MG63 (cell line): ENCODE results near the gene ELAVL1. TPM values are rescaled to one million over a fixed set of nuclear protein-coding genes. Genes with fewer than 3 reads are reported as not detected.
"Not testable (repeated sequence)": the region's sequence is repeated elsewhere in the genome, so short reads cannot be mapped to it uniquely, and the experiment has no call there.

Source experiments
- DNase-seq: peaks from one replicate; pipeline ENCODE4 v3.0.0-alpha.2; 2020
- H3K27me3 ChIP-seq: fragments of 250-450 bp; sonication (Bioruptor Pico); 2 replicates; pipeline ENCODE4 v1.5.1; 2020; ENCODE audit warnings: mild to moderate bottlenecking, moderate library complexity
- H3K36me3 ChIP-seq: fragments of 250-450 bp; sonication (Bioruptor Pico); 2 replicates; pipeline ENCODE4 v1.5.1; 2020; ENCODE audit warnings: mild to moderate bottlenecking, moderate library complexity
- H3K4me3 ChIP-seq: fragments of 250-450 bp; sonication (Bioruptor Pico); 2 replicates; pipeline ENCODE4 v1.5.1; 2020; ENCODE audit warnings: mild to moderate bottlenecking, moderate library complexity
- H3K9me3 ChIP-seq: fragments of 250-450 bp; sonication (Bioruptor Pico); 2 replicates; pipeline ENCODE4 v1.5.1; 2020; ENCODE audit warnings: mild to moderate bottlenecking, moderate library complexity
- total RNA-seq: library from RNA; depleted of rRNA; stranded (reverse); fragments of >200 nt; shearing (Covaris generic); gene quantifications from 2 replicates; pipeline ENCODE4 v1.2.3, GENCODE V29; 2014; ENCODE audit warnings: low replicate concordance

The ELAVL1 gene
- total RNA-seq, 1 experiment from 2014 or later: 118 TPM

DNA sequence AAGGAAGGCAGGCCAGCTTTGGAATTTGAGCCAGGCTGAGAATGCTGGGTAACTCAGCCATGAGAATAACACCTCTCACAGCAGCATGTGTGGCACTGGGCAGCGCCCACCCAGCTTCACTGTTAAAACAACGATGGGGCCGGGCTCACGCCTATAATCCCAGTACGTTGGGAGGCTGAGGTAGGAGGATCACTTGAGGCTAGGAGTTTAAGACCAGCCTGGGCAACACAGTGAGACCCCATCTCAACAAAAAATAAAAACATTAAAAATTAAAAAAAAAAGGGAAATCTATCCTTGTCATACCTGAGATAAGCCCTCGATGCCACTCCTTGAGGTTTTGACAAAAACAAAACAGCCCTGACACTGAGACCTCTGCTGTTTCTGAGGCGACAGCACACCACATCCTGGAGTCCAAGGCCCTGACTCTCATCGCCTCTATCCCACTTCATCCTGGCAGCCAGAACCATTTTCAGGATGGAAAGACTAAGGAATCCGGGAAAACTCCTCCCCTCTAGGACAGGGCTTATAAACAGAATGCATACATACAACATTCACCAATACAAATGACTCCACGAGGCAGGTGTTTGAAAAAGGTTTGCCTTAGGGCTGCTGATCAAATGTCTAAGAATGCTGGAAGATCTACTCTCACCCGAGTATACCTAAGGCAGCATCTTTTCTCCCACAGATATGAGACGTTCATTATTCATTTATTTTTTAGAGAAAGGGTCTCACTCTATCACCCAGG is 39.3 kb downstream of the ELAVL1 start:
- H3K27me3 ChIP-seq: no peaks in the 10 kb centered on the region
- no peak overlapping the region for H3K4me3 ChIP-seq
- H3K36me3 ChIP-seq: peaks cover 96% of the 10 kb centered on the region
- DNase-seq: no peak
- H3K9me3 ChIP-seq: no peaks in the 10 kb centered on the region

DNA sequence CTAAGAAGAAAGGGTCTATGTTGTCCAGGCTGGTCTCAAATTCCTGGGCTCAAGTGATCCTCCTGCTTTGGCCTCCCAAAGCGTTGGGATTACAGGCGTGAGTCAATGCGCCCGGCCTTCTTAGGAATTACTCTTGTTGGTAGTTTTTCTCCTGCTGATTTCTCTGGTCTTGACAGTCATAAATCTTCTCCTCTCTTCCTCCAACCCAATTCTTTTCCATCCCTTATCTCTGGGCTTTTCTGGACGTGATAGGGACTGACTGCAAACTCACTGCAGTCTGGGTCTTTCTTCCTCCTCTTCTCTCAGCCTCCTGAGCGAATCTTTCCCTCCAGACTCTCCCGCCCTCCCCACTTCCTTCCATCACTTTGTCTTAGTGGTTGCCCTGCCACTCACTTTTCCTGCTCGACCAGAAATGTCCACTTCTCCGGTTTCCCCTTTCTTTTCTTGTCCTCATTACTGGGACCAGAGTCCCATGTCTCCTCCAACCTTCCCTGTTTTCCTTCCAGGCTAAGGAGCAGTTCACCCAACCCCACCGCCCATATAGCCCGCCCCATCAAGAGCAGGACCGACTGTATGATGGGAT is 40.1 kb downstream of the ELAVL1 start:
- no peak for DNase-seq
- no peak overlapping the region for H3K4me3 ChIP-seq
- no peaks in the 10 kb centered on the region for H3K27me3 ChIP-seq
- H3K9me3 ChIP-seq: no peaks in the 10 kb centered on the region
- peaks cover 96% of the 10 kb centered on the region for H3K36me3 ChIP-seq

DNA sequence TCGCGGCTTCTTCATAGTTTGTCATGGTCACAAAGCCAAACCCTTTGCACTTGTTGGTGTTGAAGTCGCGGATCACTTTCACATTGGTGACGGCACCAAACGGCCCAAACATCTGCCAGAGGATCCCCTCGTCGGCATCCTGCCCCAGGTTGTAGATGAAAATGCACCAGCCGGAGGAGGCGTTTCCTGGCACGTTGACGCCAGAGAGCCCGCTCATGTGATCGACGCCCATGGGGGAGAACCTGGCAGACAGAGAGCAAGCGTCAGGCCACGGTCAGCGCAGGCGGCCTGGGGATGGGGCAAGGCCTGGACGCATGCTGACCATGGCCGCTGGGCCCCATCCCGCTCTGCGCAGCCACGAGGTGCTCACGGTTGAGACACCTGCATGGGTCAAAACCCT is 41.9 kb downstream of the ELAVL1 start:
- Histone ChIP-seq H3K36me3 (peaks cover 92% of the 10 kb centered on the region), H3K27me3 (no peaks in the 10 kb centered on the region), H3K9me3 (no peaks in the 10 kb centered on the region), H3K4me3 (no peak overlapping the region)
- no peak for DNase-seq

DNA sequence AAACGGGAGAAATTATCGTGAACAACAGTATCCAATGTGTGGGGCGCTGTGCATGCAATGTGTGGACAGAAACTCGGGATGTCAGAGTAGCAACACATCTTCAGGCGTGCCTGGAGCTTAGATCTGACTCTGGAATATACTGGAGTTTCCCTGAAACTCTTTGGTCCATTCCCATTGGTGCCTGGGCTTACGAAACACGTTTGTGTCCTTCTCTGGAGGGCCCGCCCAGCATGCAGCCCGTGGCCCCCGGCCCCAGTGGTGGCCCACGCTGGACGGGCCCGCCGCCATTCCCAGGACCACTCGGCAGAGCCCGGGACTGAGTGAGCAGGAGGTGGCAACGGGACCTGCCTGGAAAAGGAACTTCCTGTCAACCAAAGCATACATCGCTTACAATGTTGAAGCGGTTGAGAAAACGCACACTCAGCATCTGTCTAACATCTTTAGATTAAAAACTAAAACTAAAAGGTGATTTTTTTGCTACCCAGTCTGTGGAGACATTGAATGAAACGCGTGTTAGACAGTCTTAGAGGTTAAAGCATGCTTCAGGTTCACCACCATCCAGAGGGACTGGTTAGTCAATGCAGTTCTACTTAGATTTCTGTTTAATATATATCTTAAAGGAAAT is 42.7 kb downstream of the ELAVL1 start:
- DNase-seq: no peak
- Histone ChIP-seq H3K4me3 (no peak overlapping the region), H3K9me3 (no peaks in the 10 kb centered on the region), H3K36me3 (peaks cover 91% of the 10 kb centered on the region), H3K27me3 (no peaks in the 10 kb centered on the region)

DNA sequence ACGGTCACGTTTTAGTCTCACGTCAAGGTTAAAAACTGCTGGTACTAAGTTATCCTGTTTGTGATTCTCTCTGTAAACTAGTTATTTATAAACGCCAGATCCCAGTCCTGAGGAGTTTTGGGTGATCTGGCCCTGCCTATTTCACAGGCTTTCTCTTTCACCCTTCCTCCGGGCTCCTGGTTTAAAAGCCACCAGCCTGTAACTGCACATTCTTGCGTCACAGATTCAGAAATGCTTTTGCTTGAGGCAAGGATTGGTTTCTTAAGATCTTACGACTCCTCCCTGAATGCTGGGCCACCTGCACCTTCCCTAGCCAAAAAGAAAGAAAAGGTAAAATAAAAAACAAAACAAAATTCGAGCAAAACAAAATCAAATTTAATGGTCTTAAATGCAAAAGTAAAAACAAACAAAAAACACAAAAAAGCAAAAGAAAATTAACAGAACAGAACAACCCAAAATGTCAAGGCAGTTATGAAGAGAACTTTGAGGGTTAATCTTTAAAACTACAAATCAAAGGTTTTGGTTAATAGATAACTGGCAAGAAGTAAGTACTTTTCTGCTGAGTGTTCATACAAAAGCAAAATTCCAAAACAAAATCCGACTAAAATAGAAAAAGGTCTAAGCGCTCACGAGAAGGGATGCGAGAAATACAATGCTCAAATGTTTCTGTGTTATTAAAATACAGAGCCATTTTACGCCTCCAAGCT is 43.4 kb downstream of the ELAVL1 start:
- no peaks in the 10 kb centered on the region for H3K27me3 ChIP-seq
- no peaks in the 10 kb centered on the region for H3K9me3 ChIP-seq
- no peak overlapping the region for H3K4me3 ChIP-seq
- H3K36me3 ChIP-seq: peaks cover 87% of the 10 kb centered on the region
- DNase-seq: no peak

DNA sequence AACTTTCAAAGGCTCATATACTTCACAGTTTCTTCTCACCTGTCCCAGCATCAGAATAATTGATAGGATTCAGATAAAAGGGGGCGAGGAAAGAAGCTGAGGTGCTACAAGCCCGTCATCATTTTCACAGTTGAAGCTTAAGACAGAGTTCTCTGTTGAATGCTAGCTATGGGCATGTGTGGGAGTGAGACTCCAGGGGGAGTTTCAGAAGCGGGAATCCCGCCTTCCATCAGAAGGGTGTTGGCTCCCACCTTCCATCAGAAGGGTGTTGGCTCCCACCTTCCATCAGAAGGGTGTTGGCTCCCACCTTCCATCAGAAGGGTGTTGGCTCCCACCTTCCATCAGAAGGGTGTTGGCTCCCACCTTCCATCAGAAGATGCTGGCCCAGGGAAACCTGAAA is 44.4 kb downstream of the ELAVL1 start:
- not testable (repeated sequence) for H3K9me3 ChIP-seq, H3K27me3 ChIP-seq, H3K4me3 ChIP-seq, DNase-seq
- H3K36me3 ChIP-seq: peaks cover 78% of the 10 kb centered on the region

DNA sequence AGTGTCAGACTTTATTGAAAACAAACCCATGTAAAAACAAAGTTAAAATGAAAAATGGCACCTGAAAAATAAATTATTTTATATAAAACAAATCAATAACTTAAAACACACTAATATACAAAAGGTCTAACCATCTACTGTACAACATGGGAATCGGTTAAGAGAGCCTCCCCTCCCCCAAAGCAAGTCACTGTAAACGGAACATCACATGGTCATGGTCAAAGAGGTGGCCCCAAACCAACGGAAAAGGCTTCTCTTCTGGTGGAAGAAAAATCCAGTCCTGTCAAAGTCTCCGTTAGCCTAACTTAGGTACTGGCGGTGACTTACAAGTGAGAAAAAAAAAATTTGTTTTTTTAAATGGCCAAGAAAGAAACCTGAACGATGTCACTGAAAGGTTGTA is 46.2 kb downstream of the ELAVL1 start:
- Histone ChIP-seq H3K27me3 (no peaks in the 10 kb centered on the region), H3K36me3 (peaks cover 60% of the 10 kb centered on the region), H3K9me3 (no peaks in the 10 kb centered on the region), H3K4me3 (no peak overlapping the region)
- no peak for DNase-seq

DNA sequence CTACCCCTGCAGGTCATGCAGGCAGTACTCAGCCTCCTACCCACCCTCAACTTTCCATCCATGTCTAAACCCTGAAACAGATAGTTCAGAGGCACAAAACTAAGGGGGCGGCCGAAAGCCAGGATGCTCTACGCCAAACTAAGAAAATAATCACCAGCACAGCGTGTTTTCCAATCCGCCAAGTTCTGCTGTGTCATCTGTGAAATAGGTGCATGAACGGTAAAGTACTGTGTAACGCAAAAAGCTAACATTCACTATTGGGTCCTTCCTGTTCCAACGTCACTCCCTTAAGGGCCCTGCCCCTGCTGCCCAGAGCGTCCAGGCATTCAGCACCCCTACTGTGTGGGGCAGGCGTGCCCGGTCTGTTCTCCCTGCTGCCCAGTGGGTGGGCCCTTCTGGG is 49.7 kb downstream of the ELAVL1 start:
- peaks cover 27% of the 10 kb centered on the region for H3K36me3 ChIP-seq
- H3K4me3 ChIP-seq: no peak overlapping the region
- H3K27me3 ChIP-seq: no peaks in the 10 kb centered on the region
- H3K9me3 ChIP-seq: no peaks in the 10 kb centered on the region
- no peak for DNase-seq

DNA sequence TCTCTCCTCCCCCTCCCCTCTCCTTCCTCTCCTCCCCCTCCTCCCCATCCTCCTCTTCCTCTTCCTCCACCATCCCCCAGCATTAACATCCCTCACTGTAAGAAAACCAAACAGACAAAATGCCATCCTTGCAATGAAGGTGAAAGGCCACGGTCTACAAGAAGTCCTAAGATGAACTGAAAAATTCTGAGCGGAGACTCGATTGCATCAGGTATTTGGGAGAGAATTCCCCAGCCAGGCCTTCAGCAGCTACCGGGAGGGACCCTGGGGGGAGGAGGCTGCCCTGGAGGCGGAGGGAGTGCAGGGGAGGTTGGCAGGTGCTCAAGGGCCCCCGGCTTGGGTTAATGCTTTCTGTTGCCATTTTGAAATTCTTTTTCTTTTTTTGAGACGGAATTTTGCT is 51.9 kb downstream of the ELAVL1 start:
- no peak for DNase-seq
- Histone ChIP-seq H3K4me3 (no peak overlapping the region), H3K9me3 (no peaks in the 10 kb centered on the region), H3K27me3 (no peaks in the 10 kb centered on the region), H3K36me3 (peaks cover 9% of the 10 kb centered on the region)

DNA sequence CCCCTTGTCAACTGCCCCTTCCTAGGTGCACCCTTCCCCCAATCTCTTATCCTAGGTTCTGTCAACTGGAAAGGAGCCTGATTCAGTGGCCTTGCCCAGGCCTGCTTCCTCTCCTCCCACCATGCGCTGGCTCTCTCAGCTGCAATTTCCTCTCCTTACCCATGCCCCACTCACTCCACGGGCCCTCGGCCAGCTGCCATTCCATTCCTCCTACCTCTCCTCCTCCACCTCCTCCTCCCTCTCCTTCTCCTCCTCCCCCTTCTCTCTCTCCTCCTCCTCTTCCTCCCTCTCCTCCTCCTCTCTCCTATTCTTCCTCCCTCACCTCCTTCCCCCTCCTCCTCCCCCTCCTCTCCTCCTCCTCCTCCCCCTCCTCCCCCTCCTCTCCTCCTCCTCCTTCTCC is 52.4 kb downstream of the ELAVL1 start:
- Histone ChIP-seq H3K4me3 (no peak overlapping the region), H3K36me3 (peaks cover 6% of the 10 kb centered on the region), H3K27me3 (no peaks in the 10 kb centered on the region), H3K9me3 (peaks cover under 1% of the 10 kb centered on the region)
- DNase-seq: peak; percentile 84

DNA sequence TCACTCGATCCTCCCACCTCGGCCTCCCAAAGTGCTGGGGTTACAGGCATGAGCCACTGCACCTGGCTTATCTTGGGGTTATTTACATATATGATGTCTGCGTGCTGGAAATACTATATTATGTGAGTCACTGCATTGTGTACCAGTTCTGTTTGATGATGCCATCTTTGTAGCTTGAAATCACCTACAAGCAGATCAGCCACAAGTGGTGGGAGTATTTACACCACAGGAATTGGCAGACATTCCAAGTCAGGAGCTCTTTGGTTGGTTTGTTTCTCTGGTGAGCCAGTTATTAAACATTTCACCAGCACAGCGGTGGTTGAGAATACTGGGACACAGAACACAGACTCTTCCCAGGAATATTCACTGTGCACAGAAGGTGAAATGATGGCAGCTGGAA is 57.5 kb downstream of the ELAVL1 start:
- no peaks in the 10 kb centered on the region for H3K27me3 ChIP-seq
- H3K9me3 ChIP-seq: peaks cover 5% of the 10 kb centered on the region
- no peak overlapping the region for H3K4me3 ChIP-seq
- peaks cover 7% of the 10 kb centered on the region for H3K36me3 ChIP-seq
- no peak for DNase-seq

DNA sequence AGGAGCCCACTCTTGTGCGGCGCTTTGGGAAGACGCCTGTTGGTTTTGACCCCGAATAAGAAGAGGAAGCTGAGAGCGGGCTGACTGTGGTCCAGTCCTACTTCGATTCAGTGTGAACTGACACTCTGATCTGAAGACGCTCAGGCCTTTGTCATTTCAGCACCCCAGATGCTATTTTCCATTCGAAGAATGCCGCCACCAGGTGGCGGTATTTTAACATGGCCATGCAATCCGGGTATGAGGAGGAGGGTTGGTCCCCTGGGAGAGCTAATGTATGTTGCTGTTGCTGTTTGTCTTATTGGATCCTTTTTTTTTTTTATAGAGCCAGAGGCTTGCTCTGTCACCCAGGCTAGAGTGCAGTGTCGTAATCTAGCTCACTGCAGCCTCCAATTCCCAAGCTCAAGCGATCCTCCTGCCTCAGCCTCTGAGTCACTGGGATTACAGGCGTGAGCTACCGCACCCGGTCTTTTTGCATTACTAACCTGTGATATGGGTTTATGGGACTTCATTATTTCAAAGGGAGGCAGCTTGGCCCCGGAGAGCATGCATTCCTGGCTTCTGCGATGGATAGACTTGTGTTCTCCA is 61.2 kb downstream of the ELAVL1 start:
- DNase-seq: peak; percentile 91
- Histone ChIP-seq H3K4me3 (peak overlapping the region; percentile 98), H3K9me3 (peaks cover 5% of the 10 kb centered on the region), H3K36me3 (peaks cover 38% of the 10 kb centered on the region), H3K27me3 (no peaks in the 10 kb centered on the region)

DNA sequence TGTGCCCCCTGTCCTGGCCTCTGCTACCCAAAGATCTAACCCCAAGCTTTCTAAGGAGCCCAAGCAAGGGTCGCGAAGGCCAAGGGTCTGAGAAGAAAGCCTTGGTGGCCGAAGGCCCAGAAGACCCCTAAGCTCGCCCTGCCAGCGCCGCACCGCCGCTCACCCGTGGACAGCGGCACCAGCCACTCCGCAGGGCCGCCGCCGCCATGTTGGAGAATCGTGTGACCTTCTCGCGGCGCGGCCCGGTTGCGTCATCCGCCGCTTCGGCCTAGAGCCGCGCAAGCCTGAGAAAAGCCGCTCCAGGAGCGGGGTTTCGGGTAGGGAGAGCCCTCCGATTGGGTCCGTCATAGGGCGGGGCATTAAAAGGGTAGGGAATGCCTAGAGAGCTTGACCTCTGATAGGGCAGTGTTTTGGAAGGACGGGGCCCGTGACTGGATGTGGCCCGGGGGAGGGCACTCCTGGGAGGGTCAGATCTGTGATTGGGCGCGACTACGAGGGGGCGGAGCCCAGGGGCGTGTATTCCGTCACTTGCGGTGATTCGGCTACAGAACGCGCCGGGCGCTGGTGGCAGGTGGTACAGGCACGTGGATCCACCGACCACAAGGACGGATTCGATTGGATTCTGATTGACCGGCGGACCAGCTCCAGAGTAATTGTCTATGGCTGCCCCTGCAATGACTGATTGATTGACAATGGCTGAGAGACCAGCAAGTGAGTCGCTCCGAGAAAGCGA is 61.8 kb downstream of the ELAVL1 start, which contains the start of gene TIMM44:
TIMM44 (minus strand) TSS at position 223 of the 733 bp plus-strand sequence; CDS start at position 208, 15 bp downstream.
- Histone ChIP-seq H3K27me3 (no peaks in the 10 kb centered on the region), H3K36me3 (peaks cover 44% of the 10 kb centered on the region), H3K9me3 (peaks cover 5% of the 10 kb centered on the region), H3K4me3 (peak within 1 kb of the TSS; percentile 98)
- DNase-seq: peak; percentile 100

DNA sequence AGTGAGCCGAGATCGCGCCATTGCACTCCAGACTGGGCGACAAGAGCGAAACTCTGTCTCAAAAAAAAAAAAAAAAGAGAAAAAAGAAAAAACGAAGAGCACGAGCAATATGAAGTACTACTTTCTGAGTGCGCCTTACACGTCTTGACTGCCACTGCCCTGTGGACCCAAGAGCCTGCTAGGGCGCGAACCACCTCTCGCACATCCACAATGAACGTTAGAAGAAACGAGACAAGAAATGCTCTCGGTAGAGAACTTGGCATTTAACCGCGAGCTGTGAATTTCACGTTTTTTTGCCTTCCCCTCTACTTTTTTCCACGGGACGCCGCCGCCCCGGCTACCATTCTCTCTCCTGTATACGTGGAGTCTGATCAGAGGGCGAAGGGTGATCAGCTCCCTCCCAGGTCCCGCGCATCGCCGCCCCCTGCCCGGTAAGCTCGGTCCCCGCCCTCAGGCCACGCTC is 62.4 kb downstream of the ELAVL1 start:
- H3K36me3 ChIP-seq: peaks cover 49% of the 10 kb centered on the region
- H3K9me3 ChIP-seq: peaks cover 4% of the 10 kb centered on the region
- no peaks in the 10 kb centered on the region for H3K27me3 ChIP-seq
- no peak for DNase-seq
- H3K4me3 ChIP-seq: peak overlapping the region; percentile 98

DNA sequence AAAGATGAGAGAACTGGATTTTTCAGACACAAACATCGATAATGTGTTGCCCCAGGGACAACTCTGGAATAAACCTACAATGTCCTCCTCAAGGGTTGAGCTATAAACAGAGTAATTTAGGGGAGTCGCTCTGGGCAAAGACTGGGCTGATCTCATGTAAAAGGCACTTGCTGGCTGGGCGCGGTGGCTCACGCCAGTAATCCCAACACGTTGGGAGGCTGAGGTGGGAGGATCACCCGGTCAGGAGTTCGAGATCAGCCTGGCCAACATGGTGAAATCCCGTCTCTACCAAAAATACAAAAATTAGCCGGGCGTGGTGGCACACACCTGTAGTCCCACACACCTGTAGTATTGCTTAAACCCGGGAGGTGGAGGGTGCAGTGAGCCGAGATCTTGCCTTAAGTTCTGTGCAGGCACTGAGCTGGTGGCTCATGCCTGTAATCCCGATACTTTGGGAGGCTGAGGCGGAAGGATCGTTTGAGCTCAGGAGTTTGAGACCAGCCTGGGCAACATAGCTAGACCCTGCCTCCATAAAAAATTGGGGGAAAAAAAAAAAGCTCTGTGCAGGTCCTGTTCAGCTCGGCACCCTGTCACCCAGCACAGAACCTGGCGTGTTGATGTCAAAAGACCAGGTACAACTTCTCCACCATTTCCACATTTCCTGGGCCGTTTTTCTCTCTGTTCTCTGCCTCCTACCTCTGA is 63.4 kb downstream of the ELAVL1 start:
- Histone ChIP-seq H3K36me3 (peaks cover 56% of the 10 kb centered on the region), H3K4me3 (peak overlapping the region; percentile 98)

DNA sequence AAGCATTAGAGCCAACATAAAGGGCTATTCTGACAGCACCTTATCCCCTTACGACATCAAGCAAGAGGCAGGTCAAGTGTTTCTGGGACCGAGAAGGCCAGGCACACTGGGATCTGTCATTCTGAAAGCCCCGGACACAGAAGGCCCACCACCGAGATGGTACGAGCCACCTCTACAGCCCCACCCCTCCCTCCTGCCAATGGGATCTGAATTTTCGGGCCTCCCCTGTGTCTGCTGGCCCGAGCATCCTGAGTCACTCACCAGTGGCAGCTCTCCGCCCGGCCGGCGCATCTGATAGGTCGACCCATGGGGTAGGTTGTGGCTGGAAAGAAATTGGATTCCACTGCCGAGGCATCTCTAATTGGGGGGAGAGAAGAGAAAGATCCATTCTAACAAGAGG is 64.6 kb downstream of the ELAVL1 start:
- peaks cover 68% of the 10 kb centered on the region for H3K36me3 ChIP-seq
- H3K4me3 ChIP-seq: no peak overlapping the region
- H3K9me3 ChIP-seq: no peaks in the 10 kb centered on the region
- DNase-seq: no peak
- no peaks in the 10 kb centered on the region for H3K27me3 ChIP-seq

More for the DNA sequence above, 63.4 kb downstream of the ELAVL1 start:
- Histone ChIP-seq H3K9me3 (no peaks in the 10 kb centered on the region), H3K27me3 (no peaks in the 10 kb centered on the region)
- no peak for DNase-seq
